ENCODE results near the gene ZNF831.

DNA sequence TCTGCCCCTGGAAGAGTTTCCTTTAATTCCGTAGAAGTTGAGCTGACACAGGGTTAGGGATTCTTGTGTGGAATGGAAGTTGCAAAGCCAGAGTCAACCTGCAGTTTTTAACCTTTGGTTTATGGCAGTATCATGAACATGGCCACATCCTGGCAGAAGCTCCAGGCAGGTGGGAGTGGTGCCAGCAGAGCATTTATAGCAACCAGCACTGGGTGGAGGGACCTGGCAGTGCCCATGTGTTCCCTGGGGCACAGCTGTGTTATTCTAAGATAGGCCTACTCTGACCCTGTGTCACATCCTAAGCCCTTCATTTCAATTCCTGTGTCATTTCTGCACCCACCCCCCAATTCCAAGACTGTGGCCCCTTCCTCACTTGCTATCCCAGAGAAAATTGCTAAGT, 26.1 kb upstream of the ZNF831 start:
- TF ChIP-seq POLR2A (IDR thresholded peaks at IDR 0.05), result no peak
- TF ChIP-seq, protein P1, sequence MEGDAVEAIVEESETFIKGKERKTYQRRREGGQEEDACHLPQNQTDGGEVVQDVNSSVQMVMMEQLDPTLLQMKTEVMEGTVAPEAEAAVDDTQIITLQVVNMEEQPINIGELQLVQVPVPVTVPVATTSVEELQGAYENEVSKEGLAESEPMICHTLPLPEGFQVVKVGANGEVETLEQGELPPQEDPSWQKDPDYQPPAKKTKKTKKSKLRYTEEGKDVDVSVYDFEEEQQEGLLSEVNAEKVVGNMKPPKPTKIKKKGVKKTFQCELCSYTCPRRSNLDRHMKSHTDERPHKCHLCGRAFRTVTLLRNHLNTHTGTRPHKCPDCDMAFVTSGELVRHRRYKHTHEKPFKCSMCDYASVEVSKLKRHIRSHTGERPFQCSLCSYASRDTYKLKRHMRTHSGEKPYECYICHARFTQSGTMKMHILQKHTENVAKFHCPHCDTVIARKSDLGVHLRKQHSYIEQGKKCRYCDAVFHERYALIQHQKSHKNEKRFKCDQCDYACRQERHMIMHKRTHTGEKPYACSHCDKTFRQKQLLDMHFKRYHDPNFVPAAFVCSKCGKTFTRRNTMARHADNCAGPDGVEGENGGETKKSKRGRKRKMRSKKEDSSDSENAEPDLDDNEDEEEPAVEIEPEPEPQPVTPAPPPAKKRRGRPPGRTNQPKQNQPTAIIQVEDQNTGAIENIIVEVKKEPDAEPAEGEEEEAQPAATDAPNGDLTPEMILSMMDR (IDR thresholded peaks at IDR 0.05), result no peak
